Liver (tissue), 9 donors: ENCODE data around the gene KRT33B. TPM values are rescaled to one million over a fixed set of nuclear protein-coding genes. Genes with fewer than 3 reads are reported as not detected.

Experiments
- DNase-seq: peaks from one replicate; pipeline ENCODE4 v3.0.0-alpha.2; 2017; ENCODE audit warnings: low spot score
- H3K27ac ChIP-seq, 2 donors: one replicate each; pipeline ENCODE4 v1.7.0; 2013; ENCODE audit warnings: inconsistent platforms in 2 of 2, low read length in 2 of 2, control low read depth in 1 of 2, low read depth in 1 of 2, mild to moderate bottlenecking in 1 of 2
- H3K27me3 ChIP-seq, 4 donors: one replicate each; pipeline versions ENCODE4 v1.6.1 to v1.7.0; 2013; ENCODE audit warnings: low read length in 3 of 4, inconsistent platforms in 1 of 4, mild to moderate bottlenecking in 1 of 4, moderate library complexity in 1 of 4; ENCODE audit not compliant: control insufficient read depth in 4 of 4, insufficient read depth in 4 of 4
- H3K36me3 ChIP-seq, 4 donors: one replicate each; pipeline versions ENCODE4 v1.6.1 to v1.7.0; 2013; ENCODE audit warnings: low read length in 3 of 4, mild to moderate bottlenecking in 3 of 4, low read depth in 1 of 4, moderate library complexity in 1 of 4; ENCODE audit not compliant: control insufficient read depth in 4 of 4, insufficient read depth in 3 of 4
- H3K4me1 ChIP-seq, 4 donors: one replicate each; pipeline versions ENCODE4 v1.6.1 to v1.7.0; 2013; ENCODE audit warnings: low read length in 3 of 4, mild to moderate bottlenecking in 3 of 4, moderate library complexity in 1 of 4; ENCODE audit not compliant: control insufficient read depth in 4 of 4, insufficient read depth in 4 of 4
- H3K4me3 ChIP-seq, 3 donors: one replicate each; pipeline versions ENCODE4 v1.6.1 to v1.7.0; 2013; ENCODE audit warnings: low read length in 3 of 3, control low read depth in 1 of 3, low read depth in 1 of 3, mild to moderate bottlenecking in 1 of 3
- H3K9ac ChIP-seq, 2 donors: one replicate each; pipeline ENCODE4 v1.7.0; 2013; ENCODE audit warnings: low read length in 2 of 2, mild to moderate bottlenecking in 2 of 2, moderate library complexity in 2 of 2, control low read depth in 1 of 2, low read depth in 1 of 2
- H3K9me3 ChIP-seq, 4 donors: one replicate each; pipeline versions ENCODE4 v1.6.1 to v1.7.0; 2013; ENCODE audit warnings: low read length in 3 of 4; ENCODE audit not compliant: control insufficient read depth in 4 of 4
- CTCF ChIP-seq: fragments of 150-350 bp; IDR thresholded peaks from 2 replicates; pipeline ENCODE4 v1.5.1; 2017; ENCODE audit warnings: improper control_type of control experiment, low read depth, low read length; ENCODE audit not compliant: missing input control
- EGR1 ChIP-seq, 2 donors: IDR thresholded peaks; 2 replicates each; pipeline ENCODE4 v1.6.1; 2016 to 2018; ENCODE audit warnings: antibody characterized with exemption in 2 of 2, low read depth in 2 of 2
- FOXA1 ChIP-seq: IDR thresholded peaks from 2 replicates; pipeline ENCODE4 v1.6.1; 2016; ENCODE audit warnings: antibody characterized with exemption
- HNF4A ChIP-seq, 2 donors: conservative IDR thresholded peaks; 2 replicates each; pipeline ENCODE4 v1.6.1; 2016; ENCODE audit warnings: antibody characterized with exemption in 2 of 2, mild to moderate bottlenecking in 2 of 2
- HNF4G ChIP-seq: IDR thresholded peaks from 2 replicates; pipeline ENCODE4 v1.6.1; 2016; ENCODE audit warnings: antibody characterized with exemption
- NR2F2 ChIP-seq: IDR thresholded peaks from 2 replicates; pipeline ENCODE4 v1.6.1; 2016; ENCODE audit warnings: antibody characterized with exemption
- RAD21 ChIP-seq, 2 donors: IDR thresholded peaks; 2 replicates each; pipeline ENCODE4 v1.6.1; 2016; ENCODE audit warnings: antibody characterized with exemption in 2 of 2, mild to moderate bottlenecking in 2 of 2
- RXRA ChIP-seq, 2 donors: IDR thresholded peaks; 2 replicates each; pipeline ENCODE4 v1.6.1; 2017 to 2018; ENCODE audit warnings: antibody characterized with exemption in 2 of 2, mild to moderate bottlenecking in 1 of 2
- SP1 ChIP-seq: IDR thresholded peaks from 2 replicates; pipeline ENCODE4 v1.6.1; 2018; ENCODE audit warnings: antibody characterized with exemption, mild to moderate bottlenecking
- YY1 ChIP-seq: IDR thresholded peaks from 2 replicates; pipeline ENCODE4 v1.6.1; 2016; ENCODE audit warnings: antibody characterized with exemption, mild to moderate bottlenecking
- ZBTB33 ChIP-seq: IDR thresholded peaks from 2 replicates; pipeline ENCODE4 v1.6.1; 2016; ENCODE audit warnings: antibody characterized with exemption
- WGBS: extraction: QIAGEN DNeasy Blood & Tissue Kit; methylation state at CpG from one replicate; pipeline ENCODE4 v1.1.7; 2013; 5-methylcytosine and 5-hydroxymethylcytosine counted together
- polyA plus RNA-seq, 2 donors: library from polyadenylated mRNA; stranded (reverse) in 1 of 2; unstranded in 1 of 2; fragments of 200-250 nt in 1 of 2; fragments of >200 nt in 1 of 2; fragmentation: Nextera tagmentation in 1 of 2; extraction: Ambion mirVana in 1 of 2; gene quantifications; one replicate each; pipeline versions ENCODE4 v1.2.1 to v1.2.3, GENCODE V29; 2013 to 2015
- total RNA-seq, 2 donors: library from RNA; depleted of rRNA; stranded (reverse); fragments of >200 nt; gene quantifications; one replicate each; pipeline ENCODE4 v1.2.3, GENCODE V29; 2014
- TF ChIP-seq, protein P1 (sequence below): IDR thresholded peaks from 2 replicates; pipeline ENCODE4 v1.6.1; 2016; ENCODE audit warnings: antibody characterized with exemption
- TF ChIP-seq, protein P2 (sequence below): IDR thresholded peaks from 2 replicates; pipeline ENCODE4 v1.6.1; 2016; ENCODE audit warnings: antibody characterized with exemption, mild to moderate bottlenecking
- donor health status: healthy.
- donor health status: healthy.
- donor health status: healthy.
- donor health status: healthy.
- donor health status: healthy.

The KRT33B gene
- total and polyA plus RNA-seq, 4 donors = not detected

DNA sequence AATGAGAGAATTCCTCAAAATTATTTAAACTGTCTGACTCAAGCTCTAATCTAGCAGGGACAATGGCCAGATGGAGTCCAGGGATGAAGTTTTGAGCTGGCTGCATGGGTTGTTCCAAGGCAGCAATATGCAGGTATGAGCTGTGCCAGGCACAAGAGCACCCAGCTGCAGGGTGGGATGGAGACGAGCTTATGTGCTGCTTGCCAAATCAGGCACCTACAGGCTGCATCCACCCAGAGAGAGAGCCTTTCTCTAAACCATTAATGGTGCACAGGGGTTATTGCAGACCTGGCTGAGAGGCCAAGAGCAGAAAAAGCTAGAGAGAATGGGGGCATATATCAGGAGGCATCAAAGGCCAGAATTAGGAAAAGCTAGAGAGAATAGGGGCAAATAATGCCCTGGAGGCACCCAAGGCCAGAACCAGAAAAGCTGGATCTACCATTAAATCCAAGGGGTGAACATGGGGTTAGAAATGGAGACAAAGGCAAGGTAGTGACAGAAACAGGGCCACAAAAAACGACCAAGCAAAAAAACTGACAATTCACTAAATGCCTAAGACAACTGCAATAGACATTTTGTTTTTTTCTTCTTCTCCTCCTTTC lies 29.9 kb downstream of the KRT33B start:
- Histone ChIP-seq H3K27ac (no peak overlapping the region), H3K4me1 (no peaks in the 10 kb centered on the region), H3K9me3 (no peaks in the 10 kb centered on the region), H3K27me3 (no peaks in the 10 kb centered on the region), H3K9ac (no peak overlapping the region), H3K4me3 (no peak overlapping the region), H3K36me3 (no peaks in the 10 kb centered on the region)
- 55% methylated on average over 2 of the region's 2 CpGs for WGBS
- TF ChIP-seq SP1 = no peak
- TF ChIP-seq HNF4G = no peak
- TF ChIP-seq, protein P1, sequence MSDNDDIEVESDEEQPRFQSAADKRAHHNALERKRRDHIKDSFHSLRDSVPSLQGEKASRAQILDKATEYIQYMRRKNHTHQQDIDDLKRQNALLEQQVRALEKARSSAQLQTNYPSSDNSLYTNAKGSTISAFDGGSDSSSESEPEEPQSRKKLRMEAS = no peak
- no peak for TF ChIP-seq ZBTB33
- no peak for TF ChIP-seq RXRA (IDR thresholded peaks at IDR 0.05)
- TF ChIP-seq RAD21 (IDR thresholded peaks at IDR 0.05) = no peak
- TF ChIP-seq FOXA1 = no peak
- TF ChIP-seq YY1 = no peak
- no peak for TF ChIP-seq NR2F2
- TF ChIP-seq HNF4A (conservative IDR thresholded peaks at IDR 0.05) = no peak
- TF ChIP-seq CTCF = no peak
- DNase-seq = no peak

DNA sequence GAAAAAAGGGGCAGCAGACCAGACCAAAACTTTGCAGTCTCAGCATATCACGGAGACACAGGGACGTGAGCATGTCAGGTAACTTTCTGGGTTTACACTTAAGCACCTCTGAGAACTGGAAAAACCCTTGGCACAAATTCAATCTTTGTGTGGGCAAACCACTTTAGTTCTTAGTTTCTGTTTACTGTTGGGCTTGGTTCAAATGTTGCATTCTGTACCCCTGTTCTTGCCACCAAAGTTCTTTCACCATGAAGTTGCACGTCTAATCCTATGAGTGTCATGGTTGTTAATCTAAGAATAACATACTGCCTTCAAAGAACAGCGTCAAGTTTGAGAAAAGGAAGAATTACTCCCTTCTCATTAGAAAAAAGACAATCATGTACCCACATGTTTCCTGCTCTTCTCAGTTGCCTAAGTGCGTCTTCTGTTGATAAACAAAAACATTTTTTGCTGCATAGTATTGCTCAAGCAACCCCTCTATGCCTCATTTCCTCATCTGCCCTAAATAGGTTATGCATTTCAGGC lies 30.6 kb downstream of the KRT33B start:
- Histone ChIP-seq H3K36me3 (no peaks in the 10 kb centered on the region), H3K9ac (no peak overlapping the region), H3K27ac (no peak overlapping the region), H3K9me3 (no peaks in the 10 kb centered on the region), H3K27me3 (no peaks in the 10 kb centered on the region), H3K4me3 (no peak overlapping the region), H3K4me1 (no peaks in the 10 kb centered on the region)
- TF ChIP-seq, protein P2, sequence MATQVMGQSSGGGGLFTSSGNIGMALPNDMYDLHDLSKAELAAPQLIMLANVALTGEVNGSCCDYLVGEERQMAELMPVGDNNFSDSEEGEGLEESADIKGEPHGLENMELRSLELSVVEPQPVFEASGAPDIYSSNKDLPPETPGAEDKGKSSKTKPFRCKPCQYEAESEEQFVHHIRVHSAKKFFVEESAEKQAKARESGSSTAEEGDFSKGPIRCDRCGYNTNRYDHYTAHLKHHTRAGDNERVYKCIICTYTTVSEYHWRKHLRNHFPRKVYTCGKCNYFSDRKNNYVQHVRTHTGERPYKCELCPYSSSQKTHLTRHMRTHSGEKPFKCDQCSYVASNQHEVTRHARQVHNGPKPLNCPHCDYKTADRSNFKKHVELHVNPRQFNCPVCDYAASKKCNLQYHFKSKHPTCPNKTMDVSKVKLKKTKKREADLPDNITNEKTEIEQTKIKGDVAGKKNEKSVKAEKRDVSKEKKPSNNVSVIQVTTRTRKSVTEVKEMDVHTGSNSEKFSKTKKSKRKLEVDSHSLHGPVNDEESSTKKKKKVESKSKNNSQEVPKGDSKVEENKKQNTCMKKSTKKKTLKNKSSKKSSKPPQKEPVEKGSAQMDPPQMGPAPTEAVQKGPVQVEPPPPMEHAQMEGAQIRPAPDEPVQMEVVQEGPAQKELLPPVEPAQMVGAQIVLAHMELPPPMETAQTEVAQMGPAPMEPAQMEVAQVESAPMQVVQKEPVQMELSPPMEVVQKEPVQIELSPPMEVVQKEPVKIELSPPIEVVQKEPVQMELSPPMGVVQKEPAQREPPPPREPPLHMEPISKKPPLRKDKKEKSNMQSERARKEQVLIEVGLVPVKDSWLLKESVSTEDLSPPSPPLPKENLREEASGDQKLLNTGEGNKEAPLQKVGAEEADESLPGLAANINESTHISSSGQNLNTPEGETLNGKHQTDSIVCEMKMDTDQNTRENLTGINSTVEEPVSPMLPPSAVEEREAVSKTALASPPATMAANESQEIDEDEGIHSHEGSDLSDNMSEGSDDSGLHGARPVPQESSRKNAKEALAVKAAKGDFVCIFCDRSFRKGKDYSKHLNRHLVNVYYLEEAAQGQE = no peak
- TF ChIP-seq EGR1 (IDR thresholded peaks at IDR 0.05; ENCODE audit: low read depth in 2 of 2) (no peak), HNF4A (conservative IDR thresholded peaks at IDR 0.05) (no peak)
- 56% methylated on average over 5 of the region's 5 CpGs for WGBS
- DNase-seq = no peak
